ENCODE measurements around the gene FBXO40. TPM values are rescaled to one million over a fixed set of nuclear protein-coding genes. Genes with fewer than 3 reads are reported as not detected.

The FBXO40 gene
- total and polyA plus RNA-seq, 9 of the 15 experiments (the other 6 are each of a cell fraction or from before 2014, with no cell fraction given): 0.01 to 0.05 (median 0.04) TPM; not detected in 3

- Histone ChIP-seq H4K20me1 (replicated peaks; ENCODE audit: control insufficient read depth, insufficient read depth, low read length) (no peaks in the 10 kb centered on the region), H3K79me2 (ENCODE audit: control insufficient read depth, insufficient read depth, low read length) (no peaks in the 10 kb centered on the region), H3K27me3 (ENCODE audit: control insufficient read depth in 2 of 2, insufficient read depth in 2 of 2, low read length in 2 of 2) (no peaks in the 10 kb centered on the region), H3K4me1 (replicated peaks in 1 of 2; ENCODE audit: control insufficient read depth in 2 of 2, insufficient read depth in 2 of 2, low read length in 2 of 2) (no peaks in the 10 kb centered on the region), H3K4me2 (ENCODE audit: insufficient read depth, low read length) (no peak within 1 kb of the TSS), H3K27ac (ENCODE audit: extremely low read depth, low read depth, low read length) (no peak within 1 kb of the TSS), H3K9me1 (ENCODE audit: control insufficient read depth, insufficient read depth, low read length) (no peaks in the 10 kb centered on the region), H2AFZ (ENCODE audit: low read depth, low read length) (no peak within 1 kb of the TSS), H3K4me3 (no peak within 1 kb of the TSS), H3K9ac (ENCODE audit: insufficient read depth in 1 of 2, low read depth in 2 of 2, low read length in 2 of 2) (no peak within 1 kb of the TSS), H3K36me3 (ENCODE audit: control insufficient read depth, insufficient read depth, low read length) (no peaks in the 10 kb centered on the region), H3K9me3 (replicated peaks; ENCODE audit: control insufficient read depth, insufficient read depth, low read depth, low read length) (no peaks in the 10 kb centered on the region)
- intact Hi-C loops (cut with micrococcal nuclease): no loop called here
- no peak for DNase-seq (ENCODE audit: extremely low read depth in 1 of 4, low spot score in 3 of 4)
- TF ChIP-seq ARHGAP35 (IDR thresholded peaks at IDR 0.05; ENCODE audit: partially characterized antibody) (no peak), NFATC3 (IDR thresholded peaks at IDR 0.05) (no peak), BCOR (IDR thresholded peaks at IDR 0.05) (no peak), WHSC1 (IDR thresholded peaks at IDR 0.05; ENCODE audit: low read length) (no peak), POLR2B (IDR thresholded peaks at IDR 0.05; ENCODE audit: low read depth, partially characterized antibody) (no peak), FOXM1 (IDR thresholded peaks at IDR 0.05; ENCODE audit: low read depth) (no peak), FOXM1 (CRISPR knock-in tag; IDR thresholded peaks at IDR 0.05; ENCODE audit: low read depth) (no peak), HEY1 (CRISPR knock-in tag; IDR thresholded peaks at IDR 0.05; ENCODE audit: borderline replicate concordance) (no peak), TAF7 (tag; IDR thresholded peaks at IDR 0.05) (no peak), NUFIP1 (IDR thresholded peaks at IDR 0.05; ENCODE audit: partially characterized antibody) (no peak), ZNF324 (CRISPR knock-in tag; IDR thresholded peaks at IDR 0.05) (no peak), ERF (CRISPR knock-in tag; IDR thresholded peaks at IDR 0.05) (no peak), SNRNP70 (optimal IDR thresholded peaks at IDR 0.05; ENCODE audit: low read depth, low read length) (no peak), HBP1 (CRISPR knock-in tag; IDR thresholded peaks at IDR 0.05) (no peak), XRCC3 (IDR thresholded peaks at IDR 0.05) (no peak), ELF2 (CRISPR knock-in tag; IDR thresholded peaks at IDR 0.05) (no peak)
- in situ Hi-C loops (cut with MboI): no loop called here
- 43% methylated on average over 5 of the region's 5 CpGs for WGBS (ENCODE audit: insufficient coverage, low coverage, missing lambda C conversion rate)
- ATAC-seq: no peak
- POLR2A ChIA-PET: no interaction called here
- CTCF ChIA-PET (ENCODE audit: low intra/inter-chr PET ratio): no interaction called here
- no peak for FAIRE-seq
- no TSS peak for BruUV-seq (replicated peaks)
Observed at GRCh38 chr3:121567649-121568048, 25.5 kb upstream of the FBXO40 start, which contains the start of gene ARGFX. ARGFX (plus strand) TSS chr3:121567949; CDS start chr3:121570714, 2,765 bp downstream.
